Pancreas (tissue), 10 donors: ENCODE data around the gene WNK1. TPM values are rescaled to one million over a fixed set of nuclear protein-coding genes. Genes with fewer than 3 reads are reported as not detected.

ENCODE experiments used
- ATAC-seq, 4 donors: fragments of 200-7000 bp; cut with Tn5 transposase; one replicate each; pipeline versions ENCODE4 v1.8.0 to v1.9.1; 2020; ENCODE audit warnings: mild to moderate bottlenecking in 4 of 4, moderate library complexity in 4 of 4
- DNase-seq, 6 donors: peaks; one replicate each; pipeline ENCODE4 v3.0.0-alpha.2; 2020
- FAIRE-seq: peaks from 2 replicates; lab custom pipeline; 2012; peaks lifted over from hg19 to GRCh38; lab: Jason Lieb, UNC
- H3K27ac ChIP-seq, 4 donors: fragments of 200-600 bp; sonication (generic); 1 replicate in 3 of 4; 2 replicates in 1 of 4; pipeline versions ENCODE4 v1.5.0 to v1.8.0; 2020
- H3K27me3 ChIP-seq, 4 donors: fragments of 200-600 bp; one replicate each; pipeline ENCODE4 v1.8.0; 2021
- H3K36me3 ChIP-seq, 3 donors: fragments of 200-600 bp; sonication (generic) in 1 of 3; one replicate each; pipeline versions ENCODE4 v1.5.0 to v1.8.0; 2020 to 2021
- H3K4me1 ChIP-seq, 3 donors: fragments of 200-600 bp; one replicate each; pipeline ENCODE4 v1.8.0; 2021
- H3K4me3 ChIP-seq, 4 donors: fragments of 200-600 bp; sonication (generic) in 2 of 4; one replicate each; pipeline versions ENCODE4 v1.5.0 to v1.8.0; 2020 to 2021
- H3K9me3 ChIP-seq, 4 donors: fragments of 200-600 bp; one replicate each; pipeline ENCODE4 v1.8.0; 2021
- CTCF ChIP-seq, 4 donors: fragments of 200-600 bp; sonication (generic) in 3 of 4; IDR thresholded peaks; one replicate each; pipeline versions ENCODE4 v1.5.0 to v1.8.0; 2021; ENCODE audit warnings: antibody characterized with exemption in 4 of 4
- WGBS, 2 donors: extraction: QIAGEN DNeasy Blood & Tissue Kit; methylation state at CpG; one replicate each; pipeline ENCODE4 v1.1.7; 2013; 5-methylcytosine and 5-hydroxymethylcytosine counted together
- intact Hi-C, 3 donors: fragments of 100-400 bp; cut with DNase I; formaldehyde crosslinking; loops; one replicate each; pipeline versions ENCODE4 v1.11.1 to v1.14.2; 2022
- polyA plus RNA-seq, 2 donors: library from polyadenylated mRNA; stranded (reverse); fragments of 200-250 nt; gene quantifications; one replicate each; pipeline ENCODE4 v1.2.3, GENCODE V29; 2013
- total RNA-seq, 6 donors: library from RNA; stranded (reverse); fragmentation: NEBNext Ultra II Directional in 4 of 6; extraction: Animal tissue kit (Norgen Biotek cat#: 25700) in 4 of 6; gene quantifications; one replicate each; pipeline versions ENCODE4 v1.2.1 to v1.2.4, GENCODE V29; 2021 to 2023
- donor health status: healthy with polysubstance abuse.
- donor health status: DM: no; HTN: no; CAD: no; lungs with moderate emphysema.
- donor health status: DM: no; HTN: no; CAD: no.
- donor health status: control.
- donor health status: control.
- donor health status: Bipolar disorder and iron deficiency.
- donor health status: DM: yes; HTN: yes; CAD: no.
- donor health status: DM: no; HTN: no; CAD: no.
- donor health status: DM: no; HTN: no; CAD: no.
- donor health status: DM: yes; HTN: yes; CAD: no.

WNK1 gene
- total and polyA plus RNA-seq, 8 donors, result 10.9 to 73.9 (median 39.6) TPM

- Histone ChIP-seq H3K27ac (no peak overlapping the region), H3K4me3 (no peak overlapping the region), H3K36me3 (no peaks in the 10 kb centered on the region), H3K4me1 (no peaks in the 10 kb centered on the region), H3K27me3 (no peaks in the 10 kb centered on the region), H3K9me3 (no peaks in the 10 kb centered on the region)
- DNase-seq (no peak), ATAC-seq (no peak), FAIRE-seq (no peak)
- 77 to 81% methylated on average over 9 of the region's 9 CpGs for WGBS, 2 donors
- intact Hi-C loops, result no loop called here
- TF ChIP-seq CTCF (IDR thresholded peaks at IDR 0.05), result no peak
Measured at GRCh38 chr12:713281-713875, 39.0 kb upstream of the WNK1 start.

GRCh38 chr12:716506-716905 lies 35.9 kb upstream of the WNK1 start:
- intact Hi-C loops, result no loop called here
- no peaks in the 10 kb centered on the region for H3K9me3 ChIP-seq
- 42 to 48% methylated on average over 4 of the region's 4 CpGs for WGBS, 2 donors
- H3K27ac ChIP-seq, result no peak overlapping the region
- no peaks in the 10 kb centered on the region for H3K4me1 ChIP-seq
- no peak overlapping the region for H3K4me3 ChIP-seq
- no peaks in the 10 kb centered on the region for H3K36me3 ChIP-seq
- DNase-seq, result no peak
- no peak for TF ChIP-seq CTCF (IDR thresholded peaks at IDR 0.05)
- no peaks in the 10 kb centered on the region for H3K27me3 ChIP-seq
- no peak for ATAC-seq
- no peak for FAIRE-seq

DNA sequence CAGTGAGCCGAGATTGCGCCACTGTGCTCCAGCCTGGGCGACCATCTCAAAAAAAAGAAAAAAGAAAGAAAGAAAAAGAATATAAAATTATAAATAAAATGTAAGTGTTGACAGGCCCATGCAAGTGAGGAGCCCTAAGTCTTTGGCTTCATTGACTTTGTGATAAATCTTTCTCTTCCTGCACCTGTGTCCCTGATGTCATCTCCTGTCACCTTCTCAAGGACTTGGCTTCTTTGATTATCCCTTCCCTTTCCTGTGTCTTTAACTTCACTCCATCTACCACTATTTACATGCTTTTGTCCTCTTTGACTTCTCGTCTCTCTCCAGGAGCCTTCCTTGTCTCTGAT lies 33.6 kb upstream of the WNK1 start:
- Histone ChIP-seq H3K27ac (no peak overlapping the region), H3K4me3 (no peak overlapping the region), H3K36me3 (no peaks in the 10 kb centered on the region), H3K9me3 (no peaks in the 10 kb centered on the region), H3K4me1 (no peaks in the 10 kb centered on the region), H3K27me3 (no peaks in the 10 kb centered on the region)
- no peak for TF ChIP-seq CTCF (IDR thresholded peaks at IDR 0.05)
- no peak for DNase-seq
- intact Hi-C loops, result no loop called here
- 79 to 89% methylated on average over 4 of the region's 4 CpGs for WGBS, 2 donors
- ATAC-seq, result no peak
- FAIRE-seq, result no peak

GRCh38 chr12:720231-720941 lies 32.0 kb upstream of the WNK1 start:
- H3K4me3 ChIP-seq, result no peak overlapping the region
- H3K9me3 ChIP-seq, result no peaks in the 10 kb centered on the region
- intact Hi-C loops, result no loop called here
- no peaks in the 10 kb centered on the region for H3K4me1 ChIP-seq
- 69 to 72% methylated on average over 9 of the region's 9 CpGs for WGBS, 2 donors
- ATAC-seq (no peak), DNase-seq (no peak), FAIRE-seq (no peak)
- no peak for TF ChIP-seq CTCF (IDR thresholded peaks at IDR 0.05)
- H3K36me3 ChIP-seq, result no peaks in the 10 kb centered on the region
- no peak overlapping the region for H3K27ac ChIP-seq
- H3K27me3 ChIP-seq, result no peaks in the 10 kb centered on the region

DNA sequence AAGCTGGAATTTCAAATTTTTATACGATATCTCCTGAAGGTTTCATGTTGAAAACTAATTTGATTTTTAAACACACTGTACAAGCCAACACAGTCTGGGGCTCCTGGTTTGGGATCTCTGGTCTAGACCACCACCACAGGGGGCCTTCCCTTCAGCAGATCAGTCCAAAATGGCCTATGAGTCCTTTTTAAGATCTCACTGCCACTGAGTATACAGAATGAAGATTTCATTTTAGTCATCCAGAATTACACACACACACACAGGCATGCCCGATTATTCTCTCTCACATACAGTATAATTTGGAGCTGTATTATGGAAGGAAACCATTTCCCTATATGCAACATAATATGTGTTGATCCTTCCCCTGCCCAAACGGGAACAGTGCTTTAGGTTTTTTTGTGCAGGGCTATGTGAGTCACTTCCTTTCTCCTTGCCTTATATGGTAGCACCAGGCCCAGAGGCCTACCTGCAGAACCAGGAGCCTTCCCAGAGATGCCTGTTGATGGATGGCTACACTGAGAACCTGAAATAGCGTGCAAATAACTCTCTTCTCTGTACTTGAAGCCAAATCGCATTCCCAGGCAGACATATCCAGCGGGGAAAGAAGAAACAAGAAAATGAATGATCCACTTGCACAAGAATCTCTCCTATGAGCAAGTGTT lies 28.1 kb upstream of the WNK1 start:
- DNase-seq, result no peak
- intact Hi-C loops, result no loop called here
- no peak for TF ChIP-seq CTCF (IDR thresholded peaks at IDR 0.05)
- FAIRE-seq, result no peak
- ATAC-seq, result peak in 2 of 4 donors; percentile 47 to 52
- 65 to 76% methylated on average over 6 of the region's 6 CpGs for WGBS, 2 donors
- Histone ChIP-seq H3K36me3 (no peaks in the 10 kb centered on the region), H3K27ac (no peak overlapping the region), H3K27me3 (no peaks in the 10 kb centered on the region), H3K9me3 (no peaks in the 10 kb centered on the region), H3K4me3 (no peak overlapping the region), H3K4me1 (no peaks in the 10 kb centered on the region)
